ENCODE results near the gene FNIP2.

DNA sequence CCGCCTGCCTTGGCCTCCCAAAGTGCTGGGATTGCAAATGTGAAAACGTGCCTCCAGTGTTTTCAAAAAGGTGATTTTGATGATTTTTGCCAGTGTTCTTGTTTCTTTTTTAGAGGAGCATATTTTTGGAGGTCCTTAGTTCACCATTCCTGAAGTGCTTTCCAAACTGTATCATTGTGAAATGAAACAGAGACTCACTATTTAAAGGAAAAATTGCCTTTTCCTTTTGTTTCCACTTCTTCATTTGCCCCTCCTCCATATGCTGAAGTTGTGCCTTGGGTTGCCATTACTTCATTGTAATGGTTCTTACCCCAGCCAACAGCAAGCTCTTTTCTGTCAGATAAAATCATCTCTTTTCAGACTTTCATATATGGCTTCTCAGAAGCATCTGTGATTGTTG, 164.4 kb downstream of the FNIP2 start:
- TF ChIP-seq POLR2A (IDR thresholded peaks at IDR 0.05; ENCODE audit: low read depth, low read length) (no peak), TAF1 (IDR thresholded peaks at IDR 0.05; ENCODE audit: low read depth, low read length) (no peak)

Data from GM12891 (cell line).